ENCODE data around the gene KIR2DL3.
"Not testable (repeated sequence)": the region's sequence is repeated elsewhere in the genome, so short reads cannot be mapped to it uniquely, and the experiment has no call there.

KIR2DL3 gene

DNA sequence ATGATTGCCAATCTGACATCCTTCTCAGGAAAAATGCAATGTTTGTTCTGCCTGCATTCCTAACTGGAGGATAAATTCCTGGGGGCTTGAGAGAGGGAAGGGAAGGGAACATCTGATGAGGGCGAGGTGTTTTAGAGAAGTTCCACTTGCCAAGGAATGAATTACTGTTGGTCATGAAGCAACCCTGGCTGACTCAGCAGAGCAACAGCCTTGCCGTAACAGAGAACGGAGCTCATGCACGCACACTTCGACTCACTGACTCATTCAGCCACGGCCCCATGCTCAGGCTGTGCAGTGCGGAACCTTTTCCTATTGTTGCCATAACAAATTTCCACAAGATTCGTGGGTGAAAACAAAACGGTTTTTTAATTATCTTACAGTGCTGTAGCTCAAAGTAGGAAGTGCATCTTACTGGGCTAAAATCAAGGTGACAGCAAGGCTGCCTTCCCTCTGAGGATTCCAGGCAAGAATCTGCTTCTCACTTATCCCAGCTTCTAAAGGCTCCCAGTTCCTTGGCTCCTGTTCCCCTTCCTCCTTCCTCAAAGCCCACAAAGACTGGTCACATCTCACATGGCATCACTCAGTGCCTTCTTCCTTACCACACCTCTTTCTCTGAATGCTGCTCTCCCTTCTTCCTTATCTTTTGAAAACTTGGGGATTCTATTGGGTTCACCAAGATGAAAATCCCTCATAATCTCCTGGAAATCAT lies 9.5 kb downstream of the KIR2DL3 start:
- DNase-seq = peak; percentile 34

DNA sequence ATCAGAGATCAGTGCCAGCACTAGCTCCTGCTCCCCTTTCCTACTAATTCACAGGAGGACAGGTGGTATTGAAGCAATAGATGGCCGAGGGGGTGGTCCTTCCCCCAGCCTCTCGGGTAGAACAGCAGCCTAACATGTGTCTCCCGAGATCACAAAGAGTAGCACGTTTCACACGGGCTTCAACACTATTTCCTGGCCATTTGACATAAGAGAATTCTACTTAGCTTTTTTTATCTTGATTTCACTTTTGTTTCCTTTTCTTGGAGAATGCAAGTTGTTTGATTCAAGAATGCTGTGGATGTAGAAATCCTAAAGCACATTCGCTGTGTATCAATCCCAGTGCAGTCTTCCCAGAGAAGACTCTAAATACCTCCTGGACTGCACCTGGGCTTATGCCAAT lies 12.0 kb downstream of the KIR2DL3 start:
- DNase-seq = not testable (repeated sequence)

DNA sequence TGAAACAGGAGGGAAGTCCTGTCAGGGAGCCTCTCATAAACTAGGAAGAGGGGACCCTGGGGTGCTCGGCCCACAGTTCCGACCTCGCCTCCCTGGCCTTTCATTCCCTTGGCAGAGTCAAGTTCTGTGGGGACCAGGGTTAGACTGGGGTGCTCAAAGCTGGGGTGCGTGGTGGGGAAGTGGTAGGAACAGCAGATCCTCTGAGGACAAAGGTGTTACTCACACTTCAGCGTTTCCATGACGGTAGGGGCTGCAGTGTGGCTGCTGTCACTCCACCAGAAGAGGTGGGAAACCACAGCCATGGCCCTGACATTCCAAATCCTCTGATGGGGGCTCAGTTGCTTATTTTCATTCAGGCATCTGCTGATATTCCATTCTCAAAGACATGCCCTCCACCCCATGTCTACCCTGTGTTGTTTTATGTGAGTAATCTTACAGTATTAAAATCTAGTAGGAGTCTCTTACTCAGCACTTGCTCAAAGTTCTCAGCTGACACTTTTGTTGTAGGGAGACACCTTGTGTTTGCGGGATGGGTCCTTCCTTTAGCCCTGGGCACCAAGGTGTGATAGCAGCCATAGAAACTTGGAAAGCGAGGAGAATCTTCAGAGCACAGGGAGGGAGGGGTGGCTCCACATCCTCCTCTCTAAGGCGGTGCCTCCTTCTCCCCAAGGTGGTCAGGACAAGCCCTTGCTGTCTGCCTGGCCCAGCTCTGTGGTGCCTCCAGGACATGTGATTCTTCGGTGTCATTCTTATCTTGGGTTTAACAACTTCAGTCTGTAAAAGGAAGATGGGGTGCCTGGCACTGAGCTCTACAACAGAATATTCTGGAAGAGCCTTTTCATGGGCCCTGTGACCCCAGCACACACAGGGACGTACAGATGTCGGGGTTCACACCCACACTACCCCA lies 18.1 kb downstream of the KIR2DL3 start:
- not testable (repeated sequence) for DNase-seq

DNA sequence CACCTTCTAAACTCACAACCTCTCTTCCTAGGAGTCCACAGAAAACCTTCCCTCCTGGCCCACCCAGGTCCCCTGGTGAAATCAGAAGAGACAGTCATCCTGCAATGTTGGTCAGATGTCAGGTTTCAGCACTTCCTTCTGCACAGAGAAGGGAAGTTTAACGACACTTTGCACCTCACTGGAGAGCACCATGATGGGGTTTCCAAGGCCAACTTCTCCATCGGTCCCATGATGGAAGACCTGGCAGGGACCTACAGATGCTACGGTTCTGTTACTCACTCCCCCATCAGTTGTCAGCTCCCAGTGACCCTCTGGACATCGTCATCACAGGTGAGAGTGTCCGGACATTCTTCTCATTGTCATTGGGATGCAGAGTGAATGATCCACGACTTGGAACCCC lies 20.3 kb downstream of the KIR2DL3 start:
- DNase-seq = not testable (repeated sequence)

DNA sequence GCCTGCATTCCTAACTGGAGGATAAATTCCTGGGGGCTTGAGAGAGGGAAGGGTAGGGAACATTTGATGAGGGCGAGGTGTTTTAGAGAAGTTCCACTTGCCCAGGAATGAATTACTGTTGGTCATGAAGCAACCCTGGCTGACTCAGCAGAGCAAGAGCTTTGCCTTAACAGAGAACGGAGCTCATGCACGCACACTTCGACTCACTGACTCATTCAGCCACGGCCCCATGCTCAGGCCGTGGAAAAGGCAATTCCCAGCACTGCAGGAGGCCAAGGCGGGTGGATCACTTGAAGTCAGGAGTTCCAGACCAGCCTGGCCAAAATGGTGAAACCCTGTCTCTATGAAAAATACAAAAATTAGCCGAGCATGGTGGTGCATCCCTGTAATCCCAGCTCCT lies 25.9 kb downstream of the KIR2DL3 start:
- not testable (repeated sequence) for DNase-seq

DNA sequence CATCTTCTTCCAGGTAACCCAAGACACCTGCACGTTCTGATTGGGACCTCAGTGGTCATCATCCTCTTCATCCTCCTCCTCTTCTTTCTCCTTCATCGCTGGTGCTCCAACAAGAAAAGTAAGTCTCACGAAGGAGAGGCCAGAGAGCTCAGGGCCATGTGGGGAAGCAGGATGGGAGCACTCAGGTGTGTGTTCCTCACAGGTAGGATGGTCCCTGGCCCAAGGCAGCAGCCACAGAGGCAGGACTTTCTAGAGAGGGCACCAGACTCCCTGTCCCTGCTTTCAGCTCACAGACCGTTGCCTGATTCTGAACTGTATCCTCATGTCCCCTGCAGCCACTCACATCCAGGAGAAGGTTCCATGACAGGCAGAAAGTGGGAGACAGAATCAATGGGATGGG lies 28.2 kb downstream of the KIR2DL3 start:
- DNase-seq = not testable (repeated sequence)

DNA sequence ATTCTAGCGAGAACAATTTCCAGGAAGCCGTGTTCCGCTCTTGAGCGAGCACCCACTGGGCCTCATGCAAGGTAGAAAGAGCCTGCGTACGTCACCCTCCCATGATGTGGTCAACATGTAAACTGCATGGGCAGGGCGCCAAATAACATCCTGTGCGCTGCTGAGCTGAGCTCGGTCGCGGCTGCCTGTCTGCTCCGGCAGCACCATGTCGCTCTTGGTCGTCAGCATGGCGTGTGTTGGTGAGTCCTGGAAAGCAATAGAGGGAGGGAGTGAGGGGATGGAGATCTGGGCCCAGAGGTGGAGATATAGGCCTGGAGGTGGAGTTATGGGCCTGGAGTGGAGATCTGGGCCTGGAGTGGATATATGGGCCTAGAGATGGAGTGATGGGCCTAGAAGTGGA lies 31.3 kb downstream of the KIR2DL3 start, which contains the start of gene KIR2DL1:
Gene KIR2DL1 (plus strand): TSS at position 148 of the 400 bp plus-strand sequence. CDS start 58 bp downstream, at position 206.
- not testable (repeated sequence) for DNase-seq

DNA sequence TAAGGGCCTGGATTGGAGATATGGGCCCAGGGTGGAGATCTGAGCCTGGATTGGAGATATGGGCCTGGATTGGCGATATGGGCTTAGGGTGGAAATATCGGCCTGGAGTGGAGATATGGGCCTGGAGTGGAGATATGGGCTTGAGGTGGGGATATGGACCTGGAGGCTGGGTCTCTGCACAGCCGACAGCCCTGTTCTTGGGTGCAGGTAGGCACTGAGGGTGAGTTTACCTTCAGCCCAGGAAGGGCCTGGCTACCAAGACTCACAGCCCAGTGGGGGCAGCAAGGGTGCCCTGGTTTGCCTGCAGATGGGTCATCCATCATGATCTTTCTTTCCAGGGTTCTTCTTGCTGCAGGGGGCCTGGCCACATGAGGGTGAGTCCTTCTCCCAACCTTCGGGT lies 32.2 kb downstream of the KIR2DL3 start:
- not testable (repeated sequence) for DNase-seq

DNA sequence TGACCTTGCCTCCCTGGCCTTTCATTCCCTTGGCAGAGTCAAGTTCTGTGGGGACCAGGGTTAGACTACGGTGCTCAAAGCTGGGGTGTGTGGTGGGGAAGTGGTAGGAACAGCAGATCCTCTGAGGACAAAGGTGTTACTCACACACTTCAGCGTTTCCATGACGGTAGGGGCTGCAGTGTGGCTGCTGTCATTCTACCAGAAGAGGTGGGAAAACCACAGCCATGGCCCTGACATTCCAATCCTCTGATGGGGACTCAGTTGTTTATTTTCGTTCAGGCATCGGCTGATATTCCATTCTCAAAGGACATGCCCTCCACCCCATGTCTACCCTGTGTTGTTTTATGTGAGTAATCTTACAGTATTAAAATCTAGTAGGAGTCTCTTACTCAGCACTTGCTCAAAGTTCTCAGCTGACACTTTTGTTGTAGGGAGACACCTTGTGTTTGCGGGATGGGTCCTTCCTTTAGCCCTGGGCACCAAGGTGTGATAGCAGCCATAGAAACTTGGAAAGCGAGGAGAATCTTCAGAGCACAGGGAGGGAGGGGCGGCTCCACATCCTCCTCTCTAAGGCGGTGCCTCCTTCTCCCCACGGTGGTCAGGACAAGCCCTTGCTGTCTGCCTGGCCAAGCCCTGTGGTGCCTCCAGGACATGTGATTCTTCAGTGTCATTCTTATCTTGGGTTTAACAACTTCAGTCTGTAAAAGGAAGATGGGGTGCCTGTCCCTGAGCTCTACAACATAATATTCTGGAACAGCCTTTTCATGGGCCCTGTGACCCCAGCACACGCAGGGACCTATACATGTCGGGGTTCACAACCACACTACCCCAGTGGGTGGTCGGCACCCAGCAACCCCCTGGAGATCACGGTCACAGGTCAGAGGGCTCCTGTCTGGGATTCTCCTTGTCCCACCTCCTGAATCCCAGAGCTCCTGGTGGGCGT lies 33.0 kb downstream of the KIR2DL3 start:
- DNase-seq = not testable (repeated sequence)

DNA sequence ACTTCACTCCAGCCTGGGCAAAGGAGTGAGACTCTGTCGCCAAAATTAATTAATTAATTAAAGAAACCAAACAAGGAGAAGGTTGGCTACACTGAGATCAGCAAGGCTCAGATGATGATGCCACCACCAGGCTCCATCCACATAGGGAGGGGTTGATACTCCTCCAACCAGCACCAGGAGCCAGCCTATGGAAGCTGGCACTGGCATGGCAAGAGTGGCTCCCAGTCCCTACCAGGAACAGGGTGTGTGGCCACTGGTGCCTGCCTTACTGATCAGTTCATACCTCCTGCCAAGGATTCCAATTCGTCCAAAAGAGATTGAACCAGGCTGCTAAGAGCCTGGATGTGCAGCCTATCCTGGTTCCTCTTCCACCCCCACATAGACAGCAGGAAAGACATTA lies 34.4 kb downstream of the KIR2DL3 start:
- not testable (repeated sequence) for DNase-seq

DNA sequence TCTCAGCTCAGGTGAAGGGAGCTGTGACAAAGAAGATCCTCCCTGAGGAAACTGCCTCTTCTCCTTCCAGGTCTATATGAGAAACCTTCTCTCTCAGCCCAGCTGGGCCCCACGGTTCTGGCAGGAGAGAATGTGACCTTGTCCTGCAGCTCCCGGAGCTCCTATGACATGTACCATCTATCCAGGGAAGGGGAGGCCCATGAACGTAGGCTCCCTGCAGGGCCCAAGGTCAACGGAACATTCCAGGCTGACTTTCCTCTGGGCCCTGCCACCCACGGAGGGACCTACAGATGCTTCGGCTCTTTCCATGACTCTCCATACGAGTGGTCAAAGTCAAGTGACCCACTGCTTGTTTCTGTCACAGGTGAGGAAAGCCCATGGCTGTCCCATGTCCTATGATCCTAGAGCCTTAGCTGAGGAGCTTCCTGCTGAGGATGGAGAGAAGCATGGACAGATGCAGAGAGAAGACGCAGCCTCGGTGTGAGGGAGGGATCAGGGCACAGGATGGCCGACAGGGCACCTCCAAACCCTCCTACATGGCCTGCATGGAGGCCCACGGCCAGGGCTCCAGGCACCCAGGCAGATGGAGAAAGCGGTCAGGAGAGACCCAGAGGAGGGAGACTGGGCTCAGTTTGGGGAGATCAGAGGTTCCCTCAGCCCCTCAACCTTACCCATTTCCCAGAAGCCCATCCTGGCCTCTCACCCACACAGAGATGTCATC lies 36.9 kb downstream of the KIR2DL3 start:
- not testable (repeated sequence) for DNase-seq

DNA sequence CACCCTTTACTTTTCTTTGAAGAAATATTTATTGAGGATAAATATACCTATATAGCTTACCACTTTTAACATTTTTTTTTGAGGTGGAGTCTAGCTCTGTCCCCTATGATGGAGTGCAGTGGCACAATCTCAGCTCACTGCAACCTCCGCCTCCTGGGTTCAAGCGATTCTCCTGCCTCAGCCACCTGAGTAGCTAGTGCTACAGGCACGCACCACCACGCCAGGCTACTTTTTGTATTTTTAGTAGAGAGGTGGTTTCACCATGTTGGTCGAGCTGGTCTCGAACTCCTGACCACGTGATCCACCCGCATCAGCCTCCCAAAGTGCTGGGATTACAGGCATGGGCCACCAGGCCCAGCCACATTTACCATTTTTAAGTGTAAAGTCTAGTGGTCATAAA lies 37.5 kb downstream of the KIR2DL3 start:
- not testable (repeated sequence) for DNase-seq

DNA sequence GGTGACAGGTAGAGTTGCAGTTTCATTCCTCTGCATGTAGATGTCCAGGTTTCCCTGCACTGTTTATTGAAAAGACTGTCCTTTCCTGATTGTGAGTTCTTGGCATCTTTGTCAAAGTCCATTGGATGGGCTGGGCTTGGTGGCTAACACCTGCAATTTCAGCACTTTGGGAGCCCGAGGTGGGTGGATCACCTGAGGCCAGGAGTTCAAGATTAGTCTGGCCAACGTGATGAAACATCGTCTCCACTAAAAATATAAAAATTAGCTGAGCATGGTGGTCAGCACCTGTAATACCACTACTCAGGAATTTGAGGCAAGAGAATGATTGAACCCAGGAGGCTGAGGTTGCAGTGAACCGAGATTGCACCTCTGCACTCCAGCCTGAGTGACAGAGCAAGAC lies 39.5 kb downstream of the KIR2DL3 start:
- not testable (repeated sequence) for DNase-seq

DNA sequence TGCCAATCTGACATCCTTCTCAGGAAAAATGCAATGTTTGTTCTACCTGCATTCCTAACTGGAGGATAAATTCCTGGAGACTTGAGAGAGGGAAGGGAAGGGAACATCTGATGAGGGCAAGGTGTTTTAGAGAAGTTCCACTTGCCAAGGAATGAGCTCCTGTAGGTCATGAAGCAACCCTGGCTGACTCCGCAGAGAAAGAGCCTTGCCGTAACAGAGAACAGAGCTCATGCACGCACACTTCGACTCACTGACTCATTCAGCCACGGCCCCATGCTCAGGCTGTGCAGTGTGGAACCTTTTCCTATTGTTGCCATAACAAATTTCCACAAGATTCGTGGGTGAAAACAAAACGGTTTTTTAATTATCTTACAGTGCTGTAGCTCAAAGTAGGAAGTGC lies 40.6 kb downstream of the KIR2DL3 start:
- DNase-seq = not testable (repeated sequence)

DNA sequence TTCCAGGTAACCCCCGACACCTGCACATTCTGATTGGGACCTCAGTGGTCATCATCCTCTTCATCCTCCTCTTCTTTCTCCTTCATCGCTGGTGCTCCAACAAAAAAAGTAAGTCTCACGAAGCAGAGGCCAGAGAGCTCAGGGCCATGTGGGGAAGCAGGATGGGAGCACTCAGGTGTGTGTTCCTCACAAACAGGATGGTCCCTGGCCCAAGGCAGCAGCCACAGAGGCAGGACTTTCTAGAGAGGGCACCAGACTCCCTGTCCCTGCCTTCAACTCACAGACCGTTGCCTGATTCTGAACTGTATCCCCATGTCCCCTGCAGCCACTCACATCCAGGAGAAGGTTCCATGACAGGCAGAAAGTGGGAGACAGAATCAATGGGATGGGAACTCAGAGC lies 44.6 kb downstream of the KIR2DL3 start:
- DNase-seq = not testable (repeated sequence)

DNA sequence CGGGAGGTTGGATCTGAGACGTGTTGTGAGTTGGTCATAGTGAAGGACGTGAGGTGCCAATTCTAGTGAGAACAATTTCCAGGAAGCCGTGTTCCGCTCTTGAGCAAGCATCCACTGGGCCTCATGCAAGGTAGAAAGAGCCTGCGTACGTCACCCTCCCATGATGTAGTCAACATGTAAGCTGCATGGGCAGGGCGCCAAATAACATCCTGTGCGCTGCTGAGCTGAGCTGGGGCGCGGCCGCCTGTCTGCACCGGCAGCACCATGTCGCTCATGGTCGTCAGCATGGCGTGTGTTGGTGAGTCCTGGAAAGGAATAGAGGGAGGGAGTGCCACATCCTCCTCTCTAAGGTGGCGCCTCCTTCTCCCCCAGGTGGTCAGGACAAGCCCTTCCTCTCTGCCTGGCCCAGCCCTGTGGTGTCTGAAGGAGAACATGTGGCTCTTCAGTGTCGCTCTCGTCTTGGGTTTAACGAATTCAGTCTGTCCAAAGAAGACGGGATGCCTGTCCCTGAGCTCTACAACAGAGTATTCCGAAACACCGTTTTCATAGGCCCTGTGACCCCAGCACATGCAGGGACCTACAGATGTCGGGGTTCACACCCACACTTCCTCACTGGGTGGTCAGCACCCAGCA lies 47.9 kb downstream of the KIR2DL3 start:
- DNase-seq = not testable (repeated sequence)

DNA sequence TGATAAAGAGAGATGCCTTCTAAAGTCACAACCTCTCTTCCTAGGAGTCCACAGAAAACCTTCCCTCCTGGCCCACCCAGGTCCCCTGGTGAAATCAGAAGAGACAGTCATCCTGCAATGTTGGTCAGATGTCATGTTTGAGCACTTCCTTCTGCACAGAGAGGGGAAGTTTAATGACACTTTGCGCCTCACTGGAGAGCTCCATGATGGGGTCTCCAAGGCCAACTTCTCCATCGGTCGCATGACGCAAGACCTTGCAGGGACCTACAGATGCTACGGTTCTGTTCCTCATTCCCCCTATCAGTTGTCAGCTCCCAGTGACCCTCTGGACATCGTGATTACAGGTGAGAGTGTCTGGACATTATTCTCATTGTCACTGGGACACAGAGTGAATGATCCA lies 49.8 kb downstream of the KIR2DL3 start:
- not testable (repeated sequence) for DNase-seq

DNA sequence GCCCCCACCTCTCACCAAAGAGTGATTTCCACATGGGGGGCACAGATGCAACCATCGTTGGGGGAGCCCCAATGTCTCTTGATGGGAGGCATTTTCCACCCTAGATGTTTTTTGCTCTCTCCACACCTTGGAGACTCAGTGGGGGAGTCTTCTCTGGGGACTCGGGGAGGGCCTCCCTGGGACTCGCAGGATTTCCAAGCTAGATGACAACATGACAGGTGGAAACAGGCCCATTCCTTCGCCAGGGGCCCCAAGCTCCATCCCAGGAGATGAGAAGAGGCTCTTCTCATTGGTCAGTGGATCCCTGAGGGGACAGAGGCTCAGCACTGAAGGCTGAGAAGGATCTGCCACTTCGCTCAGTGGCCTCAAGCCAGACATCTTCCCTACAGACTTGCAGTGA lies 52.4 kb downstream of the KIR2DL3 start:
- DNase-seq = no peak

DNA sequence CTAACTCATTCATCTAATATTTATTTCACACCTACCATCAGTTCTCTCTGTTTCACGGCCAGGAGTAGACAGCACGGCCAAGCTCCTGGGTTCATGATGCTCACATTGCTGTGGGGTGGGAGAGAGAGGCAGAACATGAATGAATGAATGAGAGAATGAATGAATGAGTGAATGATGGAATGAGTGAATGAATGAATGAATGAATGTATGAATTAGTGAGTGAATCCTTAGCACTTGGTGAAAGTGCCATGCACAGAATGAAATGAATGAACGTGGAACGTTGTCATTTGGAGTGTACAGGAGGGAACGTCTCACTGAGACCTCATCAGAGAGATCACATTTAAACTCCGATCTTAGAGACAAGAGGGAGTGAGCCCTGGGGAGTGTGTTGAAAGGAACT lies 53.2 kb downstream of the KIR2DL3 start:
- DNase-seq = no peak

DNA sequence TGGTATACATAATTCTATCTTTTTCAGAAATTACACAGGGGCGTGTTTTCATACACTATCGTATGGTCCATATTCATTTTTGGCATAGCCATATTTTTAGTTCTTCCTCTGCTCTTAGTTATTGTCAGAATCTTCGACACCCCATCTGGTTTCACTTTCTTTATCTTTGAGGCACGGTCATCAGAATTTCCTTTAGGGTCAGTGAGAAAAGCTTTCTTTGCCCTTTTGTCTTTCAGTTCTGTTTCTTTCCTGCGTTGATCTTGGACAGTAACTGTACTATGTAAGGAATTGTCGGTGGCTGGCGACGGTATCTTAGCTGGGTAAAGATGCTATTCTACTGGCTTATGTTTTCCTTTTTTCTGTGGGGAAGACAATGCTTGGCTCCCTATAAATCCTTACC lies 54.5 kb downstream of the KIR2DL3 start:
- no peak for DNase-seq

DNA sequence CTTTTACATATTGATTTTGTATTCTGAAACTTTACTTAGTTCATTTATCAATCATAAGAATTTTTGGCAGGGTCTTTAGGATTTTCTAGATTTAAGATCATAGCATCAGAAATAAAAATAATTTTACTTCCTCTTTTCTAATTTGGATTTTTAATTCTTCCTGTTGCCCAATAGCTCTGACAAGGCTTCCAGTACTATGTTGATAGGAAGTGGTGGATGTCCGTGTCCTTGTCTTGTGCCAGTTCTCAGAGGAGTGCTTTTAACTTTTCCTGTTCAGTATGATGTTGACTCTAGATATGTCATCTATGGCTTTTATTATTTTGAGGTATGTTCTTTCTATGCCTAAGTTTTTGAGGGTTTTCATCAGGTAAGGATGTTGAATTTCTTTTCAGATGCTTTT lies 57.4 kb downstream of the KIR2DL3 start:
- DNase-seq = no peak

All from GDM1 (cell line).